Measurements from ENCODE around the gene PARVB.

Gene PARVB

DNA sequence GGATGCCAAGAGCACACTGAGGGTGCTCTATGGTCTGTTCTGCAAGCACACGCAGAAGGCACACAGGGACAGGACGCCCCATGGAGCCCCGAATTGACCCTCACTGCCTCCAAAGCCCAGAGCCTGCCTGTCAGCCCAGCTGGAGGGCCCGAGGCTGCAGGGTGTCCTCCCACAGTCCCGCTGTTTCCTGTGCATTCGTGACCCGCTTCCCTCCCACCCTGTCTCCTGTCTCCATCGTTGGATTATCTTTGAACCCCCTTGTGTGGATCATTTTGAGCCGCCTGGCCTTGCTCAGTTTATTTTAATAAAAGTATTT, 182.2 kb downstream of the PARVB start:
- DNase-seq = no peak

DNA sequence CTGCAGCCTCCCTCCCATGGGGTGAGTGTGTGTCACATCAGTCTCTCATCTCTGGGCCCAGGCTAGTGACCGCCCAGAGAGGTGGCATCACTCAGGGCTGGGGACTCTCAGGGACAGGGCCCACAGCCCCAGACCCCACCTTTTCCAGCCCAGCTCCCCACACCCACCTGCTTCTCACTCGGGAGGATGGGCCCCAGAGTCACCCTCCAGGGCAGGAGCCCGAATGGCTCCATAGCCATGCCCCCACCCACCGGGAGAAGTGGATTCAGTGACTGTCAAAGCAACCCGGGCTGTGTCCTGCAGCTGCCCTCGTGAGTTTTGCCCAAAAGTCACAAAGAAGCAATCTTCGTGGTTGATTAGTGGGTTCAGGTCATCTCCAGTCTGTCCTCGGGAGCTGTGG, 182.6 kb downstream of the PARVB start:
- no peak for DNase-seq

DNA sequence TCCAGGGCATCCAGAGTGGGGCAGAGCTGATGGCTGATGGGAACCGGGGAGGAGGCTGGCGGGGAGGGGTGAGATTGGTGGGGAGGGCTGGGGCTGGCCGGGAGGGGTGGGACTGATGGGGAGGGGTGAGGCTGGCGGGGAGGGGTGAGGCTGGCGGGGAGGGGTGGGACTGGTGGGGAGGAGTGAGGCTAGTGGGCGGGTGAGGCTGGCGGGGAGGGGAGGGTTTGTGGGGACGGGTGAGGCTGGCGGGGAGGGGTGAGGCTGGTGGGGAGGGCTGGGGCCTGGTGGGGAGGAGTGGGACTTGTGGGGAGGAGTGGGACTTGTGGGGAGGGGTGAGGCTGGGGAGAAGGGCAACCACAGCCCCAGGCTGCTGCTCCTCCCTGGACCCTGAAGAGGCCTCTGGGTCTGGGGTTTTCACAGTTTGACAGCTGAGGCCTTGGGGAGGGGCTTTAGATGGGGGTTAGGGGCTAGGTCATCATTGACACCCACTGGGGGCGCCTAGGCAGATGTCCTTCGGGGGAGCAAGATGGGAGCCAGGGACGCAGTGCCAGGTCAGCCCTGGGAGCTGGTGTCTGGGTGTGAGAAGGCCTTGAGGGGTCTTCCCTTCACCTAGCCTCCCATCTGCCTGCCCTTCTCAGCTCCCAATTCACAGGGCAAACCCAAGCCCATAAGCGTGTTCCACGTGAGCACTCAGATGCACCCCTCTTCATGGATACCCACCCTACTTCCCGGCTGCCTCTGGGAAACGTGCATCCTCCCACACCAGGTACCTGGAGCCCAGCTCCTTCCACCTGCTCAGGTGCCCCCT, 183.3 kb downstream of the PARVB start:
- no peak for DNase-seq

DNA sequence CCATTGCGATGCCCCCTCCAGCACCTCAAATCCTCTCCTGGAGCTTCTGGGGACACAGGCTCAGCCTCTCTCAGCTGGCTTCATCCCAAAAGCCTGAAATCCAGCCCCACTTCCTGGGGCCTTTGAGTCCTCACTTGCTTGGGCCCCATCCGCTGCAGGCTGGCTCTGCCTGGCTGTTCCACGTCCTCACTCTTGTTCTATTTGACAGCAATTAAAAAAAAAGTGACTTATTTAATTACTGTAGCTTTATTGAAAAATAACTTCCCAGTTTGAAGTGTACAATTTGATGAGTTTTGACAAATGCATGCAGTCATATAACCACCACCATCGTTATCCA, 183.8 kb downstream of the PARVB start:
- no peak for DNase-seq

- no peak for DNase-seq
Measured at GRCh38 chr22:44209343-44209742, 185.2 kb downstream of the PARVB start.

GRCh38 chr22:44210722-44211121, 186.6 kb downstream of the PARVB start:
- peak; percentile 39 for DNase-seq

DNA sequence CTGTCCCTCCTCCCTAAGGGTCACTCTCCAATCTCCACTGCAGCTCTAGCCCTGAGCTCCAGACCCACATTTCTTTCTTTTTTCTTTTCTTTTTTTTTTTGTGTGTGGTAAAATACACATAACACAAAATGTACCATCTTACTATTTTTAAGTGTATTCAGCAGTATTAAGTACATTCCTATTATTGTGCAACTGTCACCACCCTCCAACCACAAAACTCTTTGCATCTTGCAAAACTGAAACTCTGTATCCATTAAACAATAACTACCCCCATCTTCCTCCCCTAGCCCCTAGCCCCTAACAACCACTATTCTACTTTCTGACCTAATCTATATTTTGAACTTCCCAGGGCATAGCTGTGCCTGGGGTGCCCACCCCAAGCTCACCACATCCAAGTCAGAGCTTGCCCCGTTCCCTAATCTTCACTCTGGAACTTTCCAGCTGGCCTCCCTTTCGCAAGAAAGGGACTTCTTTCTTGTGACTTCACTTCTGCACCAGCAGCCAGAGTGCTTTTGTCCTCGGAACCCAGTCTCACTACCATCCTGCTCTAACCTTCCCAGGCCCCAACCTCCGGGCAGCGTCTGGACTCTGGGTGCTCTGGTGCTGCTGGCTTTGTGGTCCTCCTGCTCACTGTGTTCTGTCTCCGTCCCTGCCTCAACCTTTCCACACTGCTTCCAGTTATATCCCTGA, 187.3 kb downstream of the PARVB start:
- no peak for DNase-seq

DNA sequence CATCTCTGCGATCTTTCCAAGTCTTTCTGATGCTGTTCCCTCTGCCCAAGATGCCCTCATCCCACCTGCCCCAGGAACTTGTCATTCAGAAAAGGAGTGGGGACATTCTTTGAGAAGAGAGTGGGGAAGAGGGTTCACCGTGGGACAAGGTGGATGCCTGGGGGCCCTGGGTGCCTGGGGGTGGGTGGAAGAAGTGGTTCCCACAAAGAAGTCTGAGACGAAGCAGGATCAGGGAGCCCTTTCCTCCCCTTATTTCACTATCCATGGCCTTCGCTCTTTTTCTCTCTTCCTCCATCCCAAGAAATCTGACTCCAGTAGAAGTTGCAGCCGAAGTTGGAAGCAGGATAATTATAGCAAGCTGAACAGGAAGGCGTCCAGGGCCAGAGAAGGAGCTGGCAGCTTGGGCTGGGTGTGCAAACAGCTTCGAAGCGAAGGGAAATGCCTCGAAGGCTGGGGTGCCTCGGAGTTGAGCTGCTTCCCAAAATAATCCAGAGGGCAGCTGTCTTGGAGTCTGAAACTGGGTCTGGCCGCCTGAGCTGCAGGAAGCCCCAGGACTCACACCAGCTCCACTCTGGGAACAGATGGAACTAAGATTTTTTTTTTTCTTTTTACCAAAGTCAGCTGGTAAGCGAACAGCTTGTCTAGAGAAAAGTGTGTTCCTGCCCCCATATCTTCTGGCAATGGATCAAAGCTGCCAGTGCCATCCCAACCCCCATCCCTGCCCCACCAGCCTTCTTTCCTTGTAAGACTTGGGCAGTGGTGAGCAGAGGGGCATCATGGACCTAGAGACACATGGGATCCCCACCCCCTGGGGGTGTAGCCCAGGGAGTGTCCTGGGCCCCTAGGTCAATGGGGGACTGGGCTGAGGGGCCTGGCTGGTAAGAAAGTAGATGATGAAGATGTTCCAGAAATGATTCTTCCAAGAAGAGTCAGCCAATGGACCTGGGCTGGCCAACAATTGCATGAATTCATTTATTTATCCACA, 188.1 kb downstream of the PARVB start:
- DNase-seq = no peak

GRCh38 chr22:44212936-44213335, 188.8 kb downstream of the PARVB start:
- DNase-seq = no peak

GRCh38 chr22:44213489-44214043, 189.5 kb downstream of the PARVB start:
- no peak for DNase-seq

- no peak for DNase-seq
Measured at GRCh38 chr22:44214187-44214586, 190.1 kb downstream of the PARVB start.

DNA sequence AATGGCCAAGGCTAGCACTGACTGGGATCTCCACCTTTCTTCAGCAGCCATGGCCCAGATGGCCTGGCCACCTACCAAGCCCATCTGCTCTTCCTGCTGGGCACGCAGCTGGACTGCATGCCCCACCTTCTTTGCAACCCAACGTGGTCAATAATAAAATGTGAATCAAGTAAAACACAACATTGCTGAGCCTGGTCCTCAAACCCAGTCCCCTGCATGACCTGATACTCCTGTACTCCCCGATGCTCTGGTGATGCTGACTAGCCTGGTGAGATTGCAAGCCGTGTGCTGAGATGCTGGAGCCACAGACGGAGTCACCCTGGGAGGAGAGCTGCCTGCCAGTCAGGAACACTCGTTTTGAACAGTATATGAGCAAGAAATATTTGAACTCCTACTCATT, 190.7 kb downstream of the PARVB start:
- no peak for DNase-seq

DNA sequence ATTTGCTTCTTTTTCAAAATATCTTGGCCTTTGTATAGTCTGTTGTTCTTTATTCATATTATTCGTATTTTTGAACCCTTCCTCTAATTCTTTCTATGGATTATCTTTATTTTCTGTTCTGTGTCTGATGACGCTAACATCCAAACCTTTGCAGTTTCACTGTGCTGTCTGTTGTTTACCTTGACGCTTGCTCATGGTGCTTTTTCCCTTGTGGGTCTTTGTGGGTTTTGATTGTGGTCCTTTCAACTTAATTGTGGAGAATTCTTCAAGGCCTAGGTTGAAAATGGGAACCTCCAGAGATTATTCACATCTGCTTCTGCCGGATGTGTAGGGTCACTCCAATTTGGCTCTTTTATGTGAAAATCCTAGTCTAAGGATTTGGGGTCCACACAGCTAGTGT, 191.2 kb downstream of the PARVB start:
- no peak for DNase-seq

DNA sequence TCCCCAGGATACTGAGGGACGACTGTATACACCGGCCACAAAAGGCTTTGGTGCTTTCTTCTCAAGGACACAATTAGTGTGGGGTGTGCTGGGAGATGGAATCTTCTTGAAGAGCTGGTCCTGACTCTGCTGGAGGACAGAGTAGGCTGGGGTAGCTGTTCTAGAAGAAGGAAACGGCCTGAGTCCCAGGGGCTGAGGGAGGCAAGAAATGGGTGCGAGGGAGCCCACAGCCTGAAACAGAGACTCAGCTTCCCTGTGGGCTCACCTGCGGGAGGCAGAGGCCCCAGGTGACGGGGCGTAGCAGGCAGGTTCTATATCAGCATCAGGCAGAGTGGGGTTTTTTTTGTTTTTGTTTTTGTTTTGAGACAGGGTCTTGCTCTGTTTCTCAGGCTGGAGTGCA, 193.2 kb downstream of the PARVB start:
- DNase-seq = no peak

DNA sequence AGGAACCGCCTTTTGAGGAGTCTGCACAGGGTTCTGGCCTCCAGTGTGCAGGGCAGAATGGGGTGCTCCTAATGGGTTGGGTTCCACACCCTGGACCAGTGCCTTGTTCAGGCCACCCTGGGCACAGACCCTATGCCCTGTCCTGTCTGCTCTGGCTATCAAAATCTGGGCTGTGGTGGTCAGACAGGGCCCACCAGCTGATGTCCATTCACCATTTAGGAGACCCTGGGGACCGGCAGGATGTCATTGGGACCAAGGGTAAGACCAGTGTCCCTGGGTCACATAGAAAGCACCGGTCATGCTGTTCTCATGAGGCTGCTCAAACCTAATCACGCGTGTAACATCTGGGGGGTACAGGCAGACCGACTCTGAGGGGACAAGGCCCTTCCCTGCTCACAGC, 194.0 kb downstream of the PARVB start:
- no peak for DNase-seq

DNA sequence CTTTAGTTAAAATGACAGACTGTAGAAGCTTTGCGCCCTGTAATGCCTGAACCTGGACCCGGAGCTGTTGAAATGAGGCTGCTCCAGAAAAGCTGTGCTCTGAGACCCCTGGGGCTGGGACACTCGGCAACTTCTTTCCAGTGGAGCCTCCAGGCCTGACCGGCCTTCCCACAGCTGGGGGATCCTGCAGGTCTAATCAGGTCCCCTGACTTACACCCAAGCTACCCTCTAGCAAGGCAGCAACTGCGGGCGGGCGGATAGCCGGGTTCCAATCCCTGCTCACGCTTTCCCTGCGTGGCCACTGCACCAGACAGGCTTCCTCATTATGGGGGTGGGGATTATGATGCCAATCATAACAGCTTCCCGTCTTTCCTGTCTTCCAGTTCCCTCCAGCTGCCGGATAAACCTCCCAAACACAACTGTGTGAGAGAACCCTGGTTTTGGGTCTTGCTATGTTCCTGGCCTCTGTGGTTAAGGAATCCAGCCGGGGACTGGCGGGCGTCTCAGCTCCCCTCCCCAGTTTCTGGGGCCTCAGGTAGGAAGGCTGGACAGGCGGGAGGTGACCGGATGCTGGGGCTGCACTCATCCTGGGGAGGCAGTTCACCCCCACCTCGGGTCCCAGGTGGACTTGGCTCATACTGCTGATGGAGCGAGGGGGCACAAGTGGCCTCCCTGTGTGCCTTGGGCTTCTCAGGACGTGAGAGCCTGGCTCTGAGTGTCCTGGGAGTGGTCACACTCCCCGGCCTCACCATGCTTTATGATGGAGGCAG, 195.2 kb downstream of the PARVB start:
- DNase-seq = no peak

GRCh38 chr22:44220727-44221680, 196.9 kb downstream of the PARVB start:
- DNase-seq = no peak

DNA sequence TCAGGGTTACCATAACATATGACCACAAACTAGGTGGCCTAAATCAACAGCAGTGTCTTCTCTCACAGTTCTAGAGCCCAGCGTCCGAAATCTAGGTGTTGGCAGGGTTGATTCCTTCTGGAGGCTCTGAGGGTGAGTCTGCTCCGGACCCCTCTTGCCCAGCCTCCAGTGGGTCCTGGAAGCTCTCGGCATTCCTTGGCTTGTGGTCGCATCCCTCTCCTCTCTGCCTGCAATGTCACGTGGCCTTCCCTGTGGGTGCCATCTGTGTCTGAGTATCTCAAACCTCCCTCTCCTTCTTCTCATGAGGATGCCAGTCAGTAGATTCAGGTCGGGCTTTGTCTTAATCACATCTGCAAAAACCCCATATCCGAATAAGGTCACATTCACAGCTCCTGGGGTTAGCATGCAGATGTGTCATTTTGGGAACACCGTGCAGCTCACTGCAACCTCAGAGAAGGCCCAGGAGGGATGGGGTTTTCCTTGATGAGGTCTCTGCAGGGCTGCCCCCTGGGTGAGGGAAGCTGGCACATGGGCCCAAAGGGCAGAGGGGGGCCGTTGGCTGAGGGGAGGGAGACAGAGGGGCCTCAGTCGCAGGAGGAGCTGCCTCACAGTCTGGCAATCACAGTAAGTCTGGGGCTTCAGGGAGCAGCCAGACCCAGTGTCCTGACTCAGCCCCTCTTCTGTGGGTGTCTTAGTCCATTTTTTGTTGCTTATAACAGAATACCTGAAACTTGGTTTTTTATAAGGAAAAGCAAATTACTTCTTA, 197.8 kb downstream of the PARVB start:
- DNase-seq = no peak

Measured in fibroblast of skin of right biceps (primary cell).